Stimulated activated memory B cell treated with anti-CD40 and anti-IgM and Interleukin-4, amounts not matched to agents 10 μg/mL and 1 μg/mL and 100 μg/mL, for 72 hours (primary cell): Measurements from ENCODE around the gene KLHL7.
"Not testable (repeated sequence)": the region's sequence is repeated elsewhere in the genome, so short reads cannot be mapped to it uniquely, and the experiment has no call there.

Experiments
- ATAC-seq: fragments of 150-1000 bp; cut with Tn5 transposase; 2 replicates; pipeline ENCODE4 v1.10.0; 2021
- H3K27ac Mint-ChIP-seq: one replicate; pipeline ENCODE4 v1.8.0; 2022; ENCODE audit warnings: mild to moderate bottlenecking, mixed read lengths
- H3K27me3 Mint-ChIP-seq: one replicate; pipeline ENCODE4 v1.8.0; 2022; ENCODE audit warnings: mixed read lengths
- H3K36me3 Mint-ChIP-seq: one replicate; pipeline ENCODE4 v1.8.0; 2022; ENCODE audit warnings: mixed read lengths
- H3K4me1 Mint-ChIP-seq: one replicate; pipeline ENCODE4 v1.8.0; 2022; ENCODE audit warnings: mixed read lengths
- H3K4me3 Mint-ChIP-seq: one replicate; pipeline ENCODE4 v1.8.0; 2022; ENCODE audit warnings: mild to moderate bottlenecking, moderate library complexity, mixed read lengths
- H3K9me3 Mint-ChIP-seq: one replicate; pipeline ENCODE4 v1.8.0; 2022; ENCODE audit warnings: mixed read lengths

Gene KLHL7

DNA sequence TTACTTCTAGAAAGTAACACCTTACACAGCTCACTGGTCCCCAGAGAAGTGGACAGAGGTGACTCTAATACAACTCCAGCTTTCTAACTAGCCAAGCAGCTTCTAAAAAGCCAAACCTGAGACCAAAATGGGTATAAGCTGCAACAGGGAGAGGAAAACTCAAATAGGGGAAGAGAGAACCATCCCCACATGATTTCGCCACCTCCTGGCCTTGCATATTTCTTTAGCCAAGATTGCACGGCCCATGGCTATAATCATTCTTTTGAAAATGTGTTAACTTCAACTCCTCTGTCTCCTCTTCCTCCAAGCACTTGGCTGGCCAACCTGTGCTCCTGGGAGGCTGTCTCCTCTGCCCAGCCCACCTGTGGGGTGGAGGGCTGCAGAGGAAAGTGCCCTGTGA is 104.9 kb downstream of the KLHL7 start:
- no peak overlapping the region for H3K27ac Mint-ChIP-seq
- H3K4me1 Mint-ChIP-seq: peaks cover 6% of the 10 kb centered on the region
- H3K4me3 Mint-ChIP-seq: no peak overlapping the region
- H3K36me3 Mint-ChIP-seq: no peaks in the 10 kb centered on the region
- no peak for ATAC-seq
- peaks cover 14% of the 10 kb centered on the region for H3K27me3 Mint-ChIP-seq
- H3K9me3 Mint-ChIP-seq: no peaks in the 10 kb centered on the region

DNA sequence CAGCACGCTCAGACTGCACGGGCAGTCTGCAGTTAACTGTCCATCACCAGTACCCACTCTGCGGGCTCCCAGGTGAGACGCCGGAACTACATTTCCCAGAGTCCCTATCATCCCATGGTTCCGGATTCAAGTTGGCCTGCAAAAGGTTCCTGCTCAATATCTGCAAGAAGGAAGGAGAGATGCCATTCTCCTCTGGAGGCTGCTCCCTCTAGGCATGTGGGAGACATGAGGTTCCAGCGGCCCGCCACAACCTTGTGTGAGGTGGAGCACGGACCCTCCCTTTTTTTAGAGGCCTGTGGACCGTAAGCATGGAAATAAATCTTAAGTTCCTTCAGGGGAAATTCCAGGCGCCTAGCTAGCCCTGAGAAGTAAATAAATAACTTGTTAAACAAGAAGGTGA is 106.0 kb downstream of the KLHL7 start:
- no peak overlapping the region for H3K27ac Mint-ChIP-seq
- no peaks in the 10 kb centered on the region for H3K36me3 Mint-ChIP-seq
- no peak for ATAC-seq
- no peaks in the 10 kb centered on the region for H3K9me3 Mint-ChIP-seq
- H3K27me3 Mint-ChIP-seq: peaks cover 14% of the 10 kb centered on the region
- H3K4me1 Mint-ChIP-seq: peaks cover 6% of the 10 kb centered on the region
- H3K4me3 Mint-ChIP-seq: no peak overlapping the region

DNA sequence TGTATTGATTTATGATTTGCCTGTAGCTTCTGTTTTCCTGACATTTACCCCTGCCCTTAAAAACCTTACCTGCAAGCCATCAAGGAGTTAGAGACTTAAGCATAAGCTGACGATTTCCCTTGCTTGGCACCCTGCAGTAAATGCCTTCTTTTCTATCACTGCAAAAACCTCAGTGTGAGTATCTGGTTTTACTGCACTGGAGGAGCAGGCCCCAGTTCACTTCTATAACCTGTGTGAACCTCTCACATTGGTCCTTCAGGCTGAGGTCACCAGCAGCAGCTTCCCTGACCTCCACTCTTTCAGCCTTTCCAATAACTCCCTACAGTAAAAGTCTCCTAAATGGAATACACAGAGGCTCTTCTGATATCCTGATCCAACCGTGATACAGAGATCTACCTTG is 106.8 kb downstream of the KLHL7 start:
- peaks cover 14% of the 10 kb centered on the region for H3K27me3 Mint-ChIP-seq
- H3K36me3 Mint-ChIP-seq: no peaks in the 10 kb centered on the region
- H3K4me1 Mint-ChIP-seq: peaks cover 6% of the 10 kb centered on the region
- no peak overlapping the region for H3K4me3 Mint-ChIP-seq
- ATAC-seq: no peak
- H3K9me3 Mint-ChIP-seq: no peaks in the 10 kb centered on the region
- no peak overlapping the region for H3K27ac Mint-ChIP-seq

DNA sequence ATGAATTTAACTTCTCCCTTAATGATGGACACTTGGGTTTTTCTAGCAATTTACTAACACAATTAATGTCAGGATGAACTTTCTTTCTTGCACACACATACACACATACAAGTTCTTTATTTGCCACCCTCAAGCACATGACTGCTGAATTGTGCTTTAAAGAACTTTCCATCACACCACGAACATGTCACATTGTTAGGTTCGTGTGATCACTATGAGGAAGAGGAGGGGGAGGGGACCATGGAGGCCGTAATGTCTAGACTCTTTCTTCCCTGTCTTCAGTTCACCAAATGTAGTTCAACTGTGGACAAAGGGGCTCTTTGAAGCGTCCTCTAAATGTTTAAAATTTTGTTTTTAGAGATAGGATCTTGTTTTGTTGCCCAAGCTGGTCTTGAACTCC is 107.3 kb downstream of the KLHL7 start:
- Mint-ChIP-seq H3K27ac (no peak overlapping the region), H3K4me1 (peaks cover 6% of the 10 kb centered on the region), H3K9me3 (no peaks in the 10 kb centered on the region), H3K36me3 (no peaks in the 10 kb centered on the region), H3K4me3 (no peak overlapping the region), H3K27me3 (peaks cover 14% of the 10 kb centered on the region)
- no peak for ATAC-seq

DNA sequence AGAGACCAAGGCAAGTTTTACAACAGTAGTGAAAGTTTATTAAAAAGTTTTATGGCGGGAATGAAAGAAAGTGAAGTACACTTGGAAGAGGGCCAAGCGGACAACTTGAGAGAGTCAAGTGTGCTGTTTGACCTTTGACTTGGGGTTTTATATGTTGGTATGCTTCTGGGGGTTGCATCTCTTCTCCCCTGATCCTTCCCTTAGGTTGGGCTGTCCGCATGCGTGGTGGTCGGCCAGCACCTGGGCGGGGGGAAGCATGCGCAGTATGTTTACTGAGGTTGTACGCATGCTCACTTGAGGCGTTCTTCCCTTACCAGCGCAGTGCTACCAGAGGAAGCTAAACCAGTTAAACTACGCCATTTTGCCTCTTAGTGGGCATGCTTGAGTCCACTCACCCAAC is 108.2 kb downstream of the KLHL7 start:
- Mint-ChIP-seq H3K4me1 (no peaks in the 10 kb centered on the region), H3K27ac (no peak overlapping the region), H3K36me3 (no peaks in the 10 kb centered on the region), H3K9me3 (no peaks in the 10 kb centered on the region), H3K27me3 (peaks cover 19% of the 10 kb centered on the region), H3K4me3 (no peak overlapping the region)
- no peak for ATAC-seq

DNA sequence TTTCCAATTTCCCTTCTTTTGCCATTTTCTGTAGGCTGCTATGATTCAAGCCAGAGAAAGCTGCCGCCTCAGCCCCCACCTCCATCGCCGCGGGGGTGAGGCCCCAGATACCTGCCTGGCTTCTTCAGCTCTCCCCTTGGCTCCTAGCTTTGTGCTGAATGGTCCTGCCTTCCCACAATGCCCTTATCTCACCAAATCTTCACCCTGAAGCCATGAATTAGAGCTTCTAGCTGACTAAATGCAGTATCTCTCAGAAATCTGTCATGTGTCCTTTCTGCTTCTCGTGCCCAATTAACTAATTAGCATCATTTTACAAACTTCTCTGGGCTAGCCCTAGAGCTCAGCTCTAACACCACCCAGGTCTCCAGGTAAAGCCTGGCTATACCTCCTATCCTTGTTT is 108.8 kb downstream of the KLHL7 start:
- ATAC-seq: no peak
- no peaks in the 10 kb centered on the region for H3K9me3 Mint-ChIP-seq
- H3K4me1 Mint-ChIP-seq: no peaks in the 10 kb centered on the region
- H3K36me3 Mint-ChIP-seq: no peaks in the 10 kb centered on the region
- H3K27me3 Mint-ChIP-seq: peaks cover 25% of the 10 kb centered on the region
- H3K4me3 Mint-ChIP-seq: no peak overlapping the region
- H3K27ac Mint-ChIP-seq: no peak overlapping the region

DNA sequence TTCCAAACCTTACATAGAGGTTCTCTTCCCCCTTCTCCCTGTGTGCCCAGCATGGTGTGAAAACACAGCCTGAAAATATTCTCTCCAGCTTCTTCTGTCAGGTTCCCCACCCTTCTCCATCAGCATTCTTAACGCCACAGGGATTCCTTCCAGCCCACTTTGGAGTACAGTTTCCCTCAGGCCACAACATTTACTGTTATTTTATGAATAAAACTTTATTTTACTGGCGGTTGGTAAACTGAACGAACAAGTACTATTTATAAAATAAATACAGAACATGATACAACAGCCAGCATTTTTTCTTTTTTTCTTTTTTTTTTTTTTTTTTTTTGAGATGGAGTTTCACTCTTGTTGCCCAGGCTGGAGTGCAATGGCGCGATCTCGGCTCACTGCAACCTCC is 109.4 kb downstream of the KLHL7 start:
- Mint-ChIP-seq H3K4me3 (no peak overlapping the region), H3K36me3 (no peaks in the 10 kb centered on the region), H3K27me3 (peaks cover 25% of the 10 kb centered on the region), H3K27ac (no peak overlapping the region), H3K4me1 (no peaks in the 10 kb centered on the region), H3K9me3 (no peaks in the 10 kb centered on the region)
- no peak for ATAC-seq

DNA sequence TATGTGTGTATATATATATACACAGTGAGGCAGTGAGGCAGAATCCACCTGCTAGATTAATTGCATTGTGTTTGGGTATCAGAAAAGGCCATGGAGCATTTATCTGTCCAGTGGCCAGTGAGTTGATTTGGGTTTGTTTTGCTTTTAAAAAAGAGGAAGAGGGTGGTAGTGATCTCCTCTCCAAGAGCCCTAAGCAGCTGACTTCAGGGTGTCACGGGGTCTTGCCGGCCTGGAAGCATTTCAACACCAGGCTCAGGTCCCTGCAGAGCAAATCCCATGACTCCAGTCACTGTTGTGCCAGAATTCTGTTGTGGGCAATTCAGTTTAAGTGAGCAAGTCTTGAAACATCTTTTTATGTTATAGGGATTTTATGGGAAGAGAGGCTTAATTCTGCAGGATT is 110.4 kb downstream of the KLHL7 start:
- Mint-ChIP-seq H3K27ac (no peak overlapping the region), H3K27me3 (peaks cover 25% of the 10 kb centered on the region), H3K9me3 (no peaks in the 10 kb centered on the region), H3K4me3 (no peak overlapping the region), H3K36me3 (no peaks in the 10 kb centered on the region), H3K4me1 (no peaks in the 10 kb centered on the region)
- no peak for ATAC-seq

DNA sequence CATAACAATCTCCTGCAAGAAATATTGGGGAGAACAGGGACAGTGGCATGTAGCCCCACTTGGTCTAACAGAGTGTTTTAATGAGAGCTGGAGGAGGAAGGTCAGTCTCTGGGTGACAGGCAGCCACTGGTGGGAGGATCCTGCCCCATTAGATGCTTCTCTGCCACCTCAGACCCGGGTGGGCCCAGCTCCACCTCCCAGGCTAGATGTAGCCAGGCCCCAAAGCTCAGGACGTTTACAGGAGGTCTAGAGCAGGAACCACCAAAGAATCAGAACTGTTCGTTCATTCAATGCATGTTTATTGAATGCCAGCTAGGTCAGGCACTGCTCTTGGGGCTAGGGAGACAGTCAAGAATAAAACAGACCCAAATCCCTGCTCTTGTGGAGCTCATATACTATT is 112.6 kb downstream of the KLHL7 start:
- H3K9me3 Mint-ChIP-seq: no peaks in the 10 kb centered on the region
- no peak for ATAC-seq

DNA sequence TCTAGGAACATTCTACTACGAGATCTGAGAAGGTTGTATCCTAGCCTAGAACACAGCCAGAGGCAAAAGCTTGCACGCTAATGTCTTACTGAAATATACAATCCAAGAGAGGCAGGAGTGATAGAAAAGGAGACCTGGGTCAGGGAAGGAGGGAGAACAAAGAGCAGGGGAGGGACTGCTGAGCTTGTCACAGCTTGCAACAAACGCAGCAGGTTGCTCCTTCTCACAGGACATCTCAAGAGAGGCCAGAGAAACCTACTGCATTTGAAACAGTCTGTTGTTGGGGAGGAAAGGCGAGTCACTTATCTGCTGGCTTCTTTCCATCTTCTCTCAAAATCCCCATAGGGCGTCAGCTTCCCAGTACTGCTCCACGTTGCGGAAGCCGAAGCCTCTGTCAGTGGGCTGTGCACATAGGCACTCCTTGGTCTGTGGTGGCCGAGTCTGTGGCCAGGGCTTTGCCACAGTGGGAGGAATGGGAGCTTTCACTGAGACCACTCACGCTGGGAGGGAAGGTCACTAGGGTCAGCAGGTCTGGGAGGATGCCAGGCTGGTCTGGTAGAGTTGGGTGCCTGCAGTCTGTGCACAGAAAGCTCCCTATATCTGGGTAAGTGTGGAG is 115.2 kb downstream of the KLHL7 start:
- H3K27me3 Mint-ChIP-seq: peaks cover 29% of the 10 kb centered on the region
- peaks cover 11% of the 10 kb centered on the region for H3K4me1 Mint-ChIP-seq
- no peak overlapping the region for H3K27ac Mint-ChIP-seq
- H3K4me3 Mint-ChIP-seq: no peak overlapping the region
- H3K9me3 Mint-ChIP-seq: no peaks in the 10 kb centered on the region
- peak; percentile 44 for ATAC-seq
- H3K36me3 Mint-ChIP-seq: no peaks in the 10 kb centered on the region

More for the DNA sequence above, 112.6 kb downstream of the KLHL7 start:
- Mint-ChIP-seq H3K27ac (no peak overlapping the region), H3K36me3 (no peaks in the 10 kb centered on the region), H3K4me3 (no peak overlapping the region), H3K27me3 (peaks cover 28% of the 10 kb centered on the region), H3K4me1 (no peaks in the 10 kb centered on the region)

DNA sequence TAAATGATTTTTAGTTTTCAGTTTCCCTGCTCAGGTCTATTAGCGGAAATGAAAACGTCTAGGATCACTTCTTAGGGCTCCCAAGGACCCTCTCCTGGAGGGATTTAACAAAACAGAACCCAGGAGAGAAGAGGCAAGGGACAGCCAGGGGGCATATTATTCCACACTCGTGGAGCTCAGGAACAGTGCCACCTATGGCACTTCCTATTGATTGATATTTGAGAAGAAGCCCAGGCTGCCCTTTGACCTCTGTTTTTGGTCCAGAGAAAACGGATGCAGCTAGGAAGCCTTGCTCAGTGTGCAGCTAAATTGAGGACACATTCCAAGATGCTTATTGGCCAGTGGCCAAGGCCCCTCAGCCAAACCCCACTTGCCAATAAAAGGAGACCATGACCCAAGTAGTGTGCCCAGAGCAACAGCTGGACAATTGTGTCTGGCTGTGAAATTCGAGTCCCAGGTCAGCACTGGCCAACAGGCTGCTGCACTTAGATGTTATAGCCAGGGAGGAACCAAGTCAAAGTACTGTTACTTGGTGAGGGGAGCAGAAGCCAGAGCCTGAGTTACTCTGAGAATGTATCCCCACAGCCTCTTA is 117.0 kb downstream of the KLHL7 start:
- Mint-ChIP-seq H3K9me3 (no peaks in the 10 kb centered on the region), H3K4me1 (peaks cover 11% of the 10 kb centered on the region), H3K27me3 (peaks cover 29% of the 10 kb centered on the region), H3K27ac (no peak overlapping the region), H3K4me3 (no peak overlapping the region), H3K36me3 (no peaks in the 10 kb centered on the region)
- ATAC-seq: no peak

DNA sequence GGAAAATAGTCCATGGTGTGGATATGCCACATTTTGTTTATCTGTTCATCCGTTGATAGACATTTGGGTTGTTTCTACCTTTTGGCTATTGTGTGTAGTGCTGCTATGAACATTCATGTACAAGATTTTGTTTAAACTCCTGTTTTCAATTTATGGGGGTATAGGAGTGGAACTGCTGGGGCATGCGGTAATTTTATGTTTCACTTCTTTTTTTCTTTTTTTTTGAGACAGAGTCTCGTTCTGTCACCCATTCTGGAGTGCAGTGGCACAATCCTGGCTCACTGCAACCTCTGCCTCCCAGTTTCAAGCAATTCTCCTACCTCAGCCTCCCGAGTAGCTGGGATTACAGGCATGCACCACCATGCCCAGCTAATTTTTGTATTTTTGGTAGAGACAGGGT is 118.8 kb downstream of the KLHL7 start:
- not testable (repeated sequence) for H3K4me3 Mint-ChIP-seq, H3K36me3 Mint-ChIP-seq, H3K27ac Mint-ChIP-seq, H3K9me3 Mint-ChIP-seq, ATAC-seq
- Mint-ChIP-seq H3K4me1 (peaks cover 11% of the 10 kb centered on the region), H3K27me3 (peaks cover 17% of the 10 kb centered on the region)

DNA sequence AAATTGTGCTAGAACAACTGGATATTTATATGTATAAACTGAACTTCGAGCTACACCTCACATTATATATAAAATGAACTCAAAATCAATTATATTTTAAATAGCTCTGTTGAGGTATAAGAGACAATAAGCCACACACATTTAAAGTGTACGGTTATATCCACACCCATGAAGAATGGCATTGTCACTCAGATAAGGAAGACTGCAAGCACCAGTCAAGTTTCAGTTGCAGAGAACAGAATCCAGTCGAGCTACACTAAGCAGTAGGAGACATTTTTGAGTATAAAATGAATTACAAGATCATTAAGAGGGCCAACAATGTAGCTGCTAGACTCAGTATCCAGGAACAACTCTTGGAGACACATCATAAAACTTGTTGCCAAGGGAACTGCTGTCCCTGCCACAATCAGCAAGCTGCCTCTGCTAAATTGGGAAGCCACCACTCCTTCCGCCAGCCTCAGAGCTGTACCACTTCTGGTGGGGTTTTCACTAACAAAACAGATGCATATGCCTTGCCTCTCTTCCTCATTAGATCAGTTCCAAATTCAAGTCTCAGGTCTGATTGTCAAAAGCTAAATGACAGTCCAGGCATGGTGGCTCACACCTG is 121.4 kb downstream of the KLHL7 start:
- peaks cover 17% of the 10 kb centered on the region for H3K27me3 Mint-ChIP-seq
- no peaks in the 10 kb centered on the region for H3K36me3 Mint-ChIP-seq
- peaks cover 5% of the 10 kb centered on the region for H3K9me3 Mint-ChIP-seq
- peaks cover 11% of the 10 kb centered on the region for H3K4me1 Mint-ChIP-seq
- no peak overlapping the region for H3K4me3 Mint-ChIP-seq
- ATAC-seq: no peak
- no peak overlapping the region for H3K27ac Mint-ChIP-seq
